GM12878 (cell line): ENCODE results near the gene DTX1. TPM values are rescaled to one million over a fixed set of nuclear protein-coding genes. Genes with fewer than 3 reads are reported as not detected.
A peak's percentile ranks its signal among the peaks of the same experiment; 100 is the strongest.

Source experiments
- ATAC-seq: fragments of 200-7000 bp; cut with Tn5 transposase; 3 replicates; pipeline ENCODE4 v1.9.1; 2020; ENCODE audit warnings: mild to moderate bottlenecking, moderate library complexity
- BruUV-seq: library from RNA; stranded (reverse); fragments of 400-500 nt; replicated peaks from 2 replicates; lab custom pipeline; 2021; lab: Mats Ljungman, UMichigan
- CTCF ChIA-PET: fragments of 300-600 bp; sonication (Branson Sonifier 250); formaldehyde crosslinking; extraction: SDS; loops from one replicate; lab custom pipeline; 2021; ENCODE audit warnings: inconsistent platforms; lab: Yijun Ruan, JAX
- POLR2A ChIA-PET: fragments of 350-600 bp; formaldehyde crosslinking; extraction: SDS; loops from one replicate; lab custom pipeline; 2021; ENCODE audit warnings: inconsistent platforms; lab: Charles Lee
- RAD21 ChIA-PET: fragments of 300-600 bp; sonication (Branson Sonifier 250); formaldehyde crosslinking; loops from one replicate; lab custom pipeline; 2023; ENCODE audit warnings: antibody characterized with exemption; ENCODE audit not compliant: unreplicated experiment; lab: Charles Lee
- SMC1A ChIA-PET: fragments of 300-600 bp; sonication (Branson Sonifier 250); formaldehyde crosslinking; loops from one replicate; lab custom pipeline; 2023; ENCODE audit not compliant: unreplicated experiment, uncharacterized antibody; lab: Charles Lee
- DNase-seq: peaks from one replicate; pipeline ENCODE4 v3.0.0-alpha.2; 2011; ENCODE audit warnings: low read depth, low spot score
- FAIRE-seq: peaks from 3 replicates; lab custom pipeline; 2011; peaks lifted over from hg19 to GRCh38; lab: Jason Lieb, UNC
- H2AFZ ChIP-seq: 2 replicates; pipeline ENCODE4 v1.6.0; 2011; ENCODE audit warnings: low read depth, low read length, control low read depth; ENCODE audit not compliant: control insufficient read depth
- H3K27ac ChIP-seq: 2 replicates; pipeline ENCODE4 v1.5.1; 2011; ENCODE audit warnings: control low read depth; ENCODE audit not compliant: control insufficient read depth, insufficient read depth
- H3K27me3 ChIP-seq, 2 experiments: replicated peaks in 1 of 2; 2 replicates each; pipeline versions ENCODE4 v1.6.0 to v1.6.1; 2011; ENCODE audit warnings: low read length in 1 of 2; ENCODE audit not compliant: control insufficient read depth in 2 of 2, insufficient read depth in 2 of 2
- H3K36me3 ChIP-seq, 2 experiments: 2 replicates each; pipeline ENCODE4 v1.5.1; 2011; ENCODE audit warnings: low read length in 1 of 2; ENCODE audit not compliant: control insufficient read depth in 2 of 2, insufficient read depth in 2 of 2
- H3K4me1 ChIP-seq: 2 replicates; pipeline ENCODE4 v1.6.1; 2011; ENCODE audit warnings: mild to moderate bottlenecking, low read length, moderate library complexity, mixed read lengths; ENCODE audit not compliant: control insufficient read depth, insufficient read depth
- H3K4me2 ChIP-seq: 2 replicates; pipeline ENCODE4 v1.6.0; 2011; ENCODE audit warnings: control low read depth; ENCODE audit not compliant: control insufficient read depth, insufficient read depth
- H3K4me3 ChIP-seq: fragments of 200-600 bp; sonication (generic); 2 replicates; pipeline ENCODE4 v1.5.1; 2016
- H3K79me2 ChIP-seq: 2 replicates; pipeline ENCODE4 v1.6.0; 2011; ENCODE audit warnings: low read length; ENCODE audit not compliant: control insufficient read depth, insufficient read depth
- H3K9ac ChIP-seq: 2 replicates; pipeline ENCODE4 v1.8.0; 2011; ENCODE audit warnings: low read length, control low read depth, mixed read lengths; ENCODE audit not compliant: control insufficient read depth, insufficient read depth
- H3K9me3 ChIP-seq: replicated peaks from 3 replicates; pipeline ENCODE4 v1.5.1; 2011; ENCODE audit warnings: mild to moderate bottlenecking, low read length; ENCODE audit not compliant: control insufficient read depth, insufficient read depth
- H4K20me1 ChIP-seq: 2 replicates; pipeline ENCODE4 v1.6.0; 2011; ENCODE audit not compliant: control insufficient read depth, insufficient read depth
- CEBPZ ChIP-seq: fragments of 150-350 bp; IDR thresholded peaks from 2 replicates; pipeline ENCODE4 v1.6.1; 2016; ENCODE audit warnings: low read depth, low read length
- CHD1 ChIP-seq: IDR thresholded peaks from 2 replicates; pipeline ENCODE4 v1.6.1; 2012; ENCODE audit warnings: low read depth, low read length, improper control_type of control experiment
- ESRRA ChIP-seq: IDR thresholded peaks from 2 replicates; pipeline ENCODE4 v1.6.1; 2012; ENCODE audit warnings: mild to moderate bottlenecking, low read length, improper control_type of control experiment
- HSF1 ChIP-seq: fragments of 150-350 bp; IDR thresholded peaks from 2 replicates; pipeline ENCODE4 v1.6.1; 2014; ENCODE audit warnings: mild to moderate bottlenecking, low read depth, low read length
- IRF3 ChIP-seq: fragments of 450-650 bp; IDR thresholded peaks from 2 replicates; pipeline ENCODE4 v1.6.1; 2014; ENCODE audit warnings: mild to moderate bottlenecking
- KDM1A ChIP-seq: fragments of 200-600 bp; sonication (generic); IDR thresholded peaks from 2 replicates; pipeline ENCODE4 v1.6.1; 2016; ENCODE audit warnings: borderline replicate concordance
- MYC ChIP-seq: IDR thresholded peaks from 2 replicates; pipeline ENCODE4 v1.6.1; 2011; ENCODE audit warnings: mild to moderate bottlenecking, low read length, moderate library complexity, inconsistent platforms; ENCODE audit not compliant: insufficient read depth, insufficient replicate concordance, insufficient read length, severe bottlenecking
- NFXL1 ChIP-seq: fragments of 450-650 bp; IDR thresholded peaks from 2 replicates; pipeline ENCODE4 v1.6.1; 2017; ENCODE audit warnings: antibody characterized with exemption, mild to moderate bottlenecking, borderline replicate concordance
- POU2F2 ChIP-seq: IDR thresholded peaks from 3 replicates; pipeline ENCODE4 v1.6.1; 2011; ENCODE audit warnings: low read depth, mild to moderate bottlenecking, low read length, borderline replicate concordance
- SREBF2 ChIP-seq: IDR thresholded peaks from 2 replicates; pipeline ENCODE4 v1.6.1; 2012; ENCODE audit warnings: mild to moderate bottlenecking, low read length
- WGBS: methylation state at CpG from one replicate; pipeline ENCODE4 v1.1.6; 2016; ENCODE audit warnings: low lambda C conversion rate; ENCODE audit not compliant: insufficient replicate concordance, insufficient coverage; ENCODE audit errors: missing lambda C conversion rate; 5-methylcytosine and 5-hydroxymethylcytosine counted together
- in situ Hi-C: fragments of 300-500 bp; cut with MboI; formaldehyde crosslinking; loops from 9 replicates; pipeline ENCODE4 v1.14.3; 2018; ENCODE audit warnings: mixed read lengths
- intact Hi-C: fragments of 100-400 bp; cut with micrococcal nuclease; formaldehyde crosslinking; loops from one replicate; pipeline ENCODE4 v1.14.2; 2022; ENCODE audit not compliant: unreplicated experiment
- polyA plus RNA-seq, 11 experiments: library from polyadenylated mRNA; depleted of rRNA in 4 of 11; unstranded in 6 of 11; stranded (reverse) in 5 of 11; fragments of >200 nt; fragmentation: Nextera tagmentation in 4 of 11; fragmentation: Illumina TruSeq in 1 of 11; extraction: Ambion mirVana in 4 of 11; extraction: Trizol in 1 of 11; gene quantifications; 1 replicate in 1 of 11; 2 replicates in 10 of 11; pipeline versions ENCODE4 v1.2.1 to v1.2.3, GENCODE V29; 2011 to 2016; ENCODE audit warnings: inconsistent platforms in 2 of 11, missing spikeins in 2 of 11, low read depth in 1 of 11
- total RNA-seq, 4 experiments: library from RNA; depleted of rRNA in 3 of 4; stranded (reverse); fragments of >200 nt in 3 of 4; fragmentation: Illumina TruSeq in 1 of 4; extraction: Trizol in 1 of 4; gene quantifications; 2 replicates each; pipeline versions ENCODE4 v1.2.1 to v1.2.3, GENCODE V29; 2013 to 2021

The DTX1 gene
- total and polyA plus RNA-seq, 10 of the 15 experiments (the other 5 are each of a cell fraction or from before 2014, with no cell fraction given) = 0.09 to 2.8 (median 0.66) TPM

- Histone ChIP-seq H4K20me1 (no peaks in the 10 kb centered on the region), H3K27ac (no peak overlapping the region), H2AFZ (no peak overlapping the region), H3K4me1 (peaks cover 16% of the 10 kb centered on the region; the same call in 1 of the 2 replicates), H3K4me2 (no peak overlapping the region), H3K36me3 (no peaks in the 10 kb centered on the region), H3K9ac (no peak overlapping the region), H3K9me3 (no peaks in the 10 kb centered on the region), H3K27me3 (no peaks in the 10 kb centered on the region), H3K79me2 (no peaks in the 10 kb centered on the region), H3K4me3 (no peak overlapping the region)
- TF ChIP-seq POU2F2 (0 out of 3 replicates have a peak, but pooled peaks have one; percentile 16), CHD1 (no peak), MYC (no peak), NFXL1 (no peak), SREBF2 (no peak)
- ChIA-PET SMC1A (interaction anchor here (2.2 to 16.1 kb wide), 2 partner anchors 44 to 74 kb away, joined by 20 to 416 read pairs; partner anchors contain the start of gene DTX1), CTCF (interaction anchor here (0.8 to 6.9 kb wide), 12 partner anchors 10 to 107 kb away, joined by 3 to 121 read pairs (median 8); partner anchors contain the start of gene DTX1), POLR2A (no interaction called here), RAD21 (interaction anchor here (1.2 to 6.2 kb wide), 6 partner anchors 11 to 74 kb away, joined by 3 to 50 read pairs (median 10); no protein-coding TSS in a partner anchor)
- DNase-seq = no peak
- intact Hi-C loops (loop anchor here (2.0 to 5.0 kb wide), 2 partner anchors 75 to 107 kb away; no protein-coding TSS in a partner anchor), in situ Hi-C loops (loop anchor here (10.0 kb wide), 1 partner anchor 55 kb away; no protein-coding TSS in a partner anchor)
- WGBS = 30% methylated on average over 12 of the region's 12 CpGs
- BruUV-seq = no TSS peak
- ATAC-seq = no peak
- FAIRE-seq = no peak
These were observed 43.2 kb downstream of the DTX1 start for GRCh38 chr12:113099764-113100163.

GRCh38 chr12:113101751-113102150 lies 45.2 kb downstream of the DTX1 start:
- RAD21 ChIA-PET = interaction anchor here (1.2 to 5.5 kb wide), 3 partner anchors 10 to 69 kb away, joined by 4 to 18 read pairs (median 9); no protein-coding TSS in a partner anchor
- POLR2A ChIA-PET = interaction anchor here (0.6 kb wide), 1 partner anchor 83 kb away, joined by 5 read pairs; the partner anchor contains the start of gene DDX54
- no TSS peak for BruUV-seq
- Histone ChIP-seq H3K4me2 (no peak overlapping the region), H3K9me3 (no peaks in the 10 kb centered on the region), H4K20me1 (no peaks in the 10 kb centered on the region), H2AFZ (no peak overlapping the region), H3K79me2 (no peaks in the 10 kb centered on the region), H3K4me1 (peaks cover 16% of the 10 kb centered on the region; the same call in 1 of the 2 replicates), H3K27me3 (no peaks in the 10 kb centered on the region), H3K36me3 (no peaks in the 10 kb centered on the region), H3K4me3 (no peak overlapping the region), H3K27ac (no peak overlapping the region), H3K9ac (no peak overlapping the region)
- no peak for ATAC-seq
- SMC1A ChIA-PET = interaction anchor here (1.4 to 16.1 kb wide), 4 partner anchors 46 to 82 kb away, joined by 3 to 416 read pairs (median 14); partner anchors contain the start of gene DTX1
- no peak for FAIRE-seq
- DNase-seq = no peak
- in situ Hi-C loops = no loop called here
- 83% methylated on average over 10 of the region's 10 CpGs for WGBS
- CTCF ChIA-PET = interaction anchor here (0.8 to 6.9 kb wide), 8 partner anchors 10 to 161 kb away, joined by 3 to 121 read pairs (median 4); no protein-coding TSS in a partner anchor
- intact Hi-C loops = no loop called here
- no peak for TF ChIP-seq CEBPZ
- no peak for TF ChIP-seq KDM1A
- no peak for TF ChIP-seq HSF1
- TF ChIP-seq IRF3 = no peak
- no peak for TF ChIP-seq ESRRA
